ENCODE measurements around the gene TLCD3A. TPM values are rescaled to one million over a fixed set of nuclear protein-coding genes. Genes with fewer than 3 reads are reported as not detected.

TLCD3A gene
- total and polyA plus RNA-seq, 9 of the 15 experiments (the other 6 are each of a cell fraction or from before 2014, with no cell fraction given) = 1.3 to 13.5 (median 7.3) TPM

DNA sequence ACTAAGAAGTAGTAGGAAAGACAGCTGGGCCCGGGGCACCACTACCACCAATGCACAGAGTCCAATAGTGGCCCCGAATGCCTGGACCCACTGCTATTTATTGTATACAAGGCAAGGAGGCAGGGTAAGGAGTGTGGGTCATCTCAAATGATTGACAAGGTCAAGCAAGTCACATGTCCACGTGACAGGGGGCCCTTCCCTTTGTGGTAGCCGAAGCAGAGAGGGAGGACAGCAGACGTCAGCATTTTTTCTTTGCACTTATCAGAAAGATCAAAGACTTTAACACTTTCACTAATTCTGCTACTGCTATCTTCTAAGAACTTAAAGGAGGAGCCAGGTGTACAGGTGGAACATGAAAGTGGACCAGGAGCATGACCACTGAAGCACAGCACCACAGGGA lies 24.3 kb upstream of the TLCD3A start (continued):
- no peak for TF ChIP-seq TFAM (CRISPR knock-in tag; conservative IDR thresholded peaks at IDR 0.05)
- no peak for TF ChIP-seq NCOA2 (IDR thresholded peaks at IDR 0.05; ENCODE audit: partially characterized antibody in 2 of 2)
- no peak for TF ChIP-seq KDM4B (IDR thresholded peaks at IDR 0.05; ENCODE audit: borderline replicate concordance in 2 of 2, low read depth in 1 of 2)
- TF ChIP-seq TGIF2 (CRISPR knock-in tag; IDR thresholded peaks at IDR 0.05) = no peak
- no peak for TF ChIP-seq CC2D1A (IDR thresholded peaks at IDR 0.05)
- no peak for TF ChIP-seq BACH1 (tag; IDR thresholded peaks at IDR 0.05)
- TF ChIP-seq, protein P1, sequence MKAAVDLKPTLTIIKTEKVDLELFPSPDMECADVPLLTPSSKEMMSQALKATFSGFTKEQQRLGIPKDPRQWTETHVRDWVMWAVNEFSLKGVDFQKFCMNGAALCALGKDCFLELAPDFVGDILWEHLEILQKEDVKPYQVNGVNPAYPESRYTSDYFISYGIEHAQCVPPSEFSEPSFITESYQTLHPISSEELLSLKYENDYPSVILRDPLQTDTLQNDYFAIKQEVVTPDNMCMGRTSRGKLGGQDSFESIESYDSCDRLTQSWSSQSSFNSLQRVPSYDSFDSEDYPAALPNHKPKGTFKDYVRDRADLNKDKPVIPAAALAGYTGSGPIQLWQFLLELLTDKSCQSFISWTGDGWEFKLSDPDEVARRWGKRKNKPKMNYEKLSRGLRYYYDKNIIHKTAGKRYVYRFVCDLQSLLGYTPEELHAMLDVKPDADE (conservative IDR thresholded peaks at IDR 0.05; ENCODE audit: control insufficient read depth, low read depth, low read length) = no peak

DNA sequence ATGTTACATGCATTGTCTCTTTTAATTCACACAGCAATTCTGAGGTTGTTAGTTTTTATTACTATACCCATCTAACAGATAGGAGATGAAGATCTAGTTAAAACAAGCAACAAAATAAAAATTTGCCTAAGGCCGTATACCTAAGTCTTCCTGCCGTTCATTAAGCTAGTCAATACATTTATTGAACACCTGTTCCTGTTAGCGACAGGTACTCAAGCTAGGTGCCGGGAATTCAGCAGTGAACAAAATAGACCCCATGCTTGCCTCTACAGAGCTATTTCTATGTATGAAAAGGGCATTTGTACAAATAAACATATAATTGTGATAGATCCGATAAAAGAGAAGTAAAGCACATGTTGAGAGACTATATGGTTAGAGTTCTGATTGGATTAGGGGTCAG lies 14.3 kb upstream of the TLCD3A start:
- WGBS (ENCODE audit: insufficient coverage, low coverage, missing lambda C conversion rate) = 93% methylated on average over 5 of the region's 5 CpGs
- no TSS peak for BruUV-seq (replicated peaks)
- no peaks in the 10 kb centered on the region for H3K36me3 ChIP-seq (ENCODE audit: control insufficient read depth, insufficient read depth, low read length)
- H4K20me1 ChIP-seq (replicated peaks; ENCODE audit: control insufficient read depth, insufficient read depth, low read length) = no peaks in the 10 kb centered on the region
- no peak for DNase-seq (ENCODE audit: extremely low read depth in 1 of 4, low spot score in 3 of 4)
- H3K4me2 ChIP-seq (ENCODE audit: insufficient read depth, low read length) = no peak overlapping the region
- H3K27me3 ChIP-seq (ENCODE audit: control insufficient read depth in 2 of 2, insufficient read depth in 2 of 2, low read length in 2 of 2) = no peaks in the 10 kb centered on the region
- H3K9me1 ChIP-seq (ENCODE audit: control insufficient read depth, insufficient read depth, low read length) = no peaks in the 10 kb centered on the region
- peaks cover 17% of the 10 kb centered on the region for H3K79me2 ChIP-seq (ENCODE audit: control insufficient read depth, insufficient read depth, low read length)
- no peaks in the 10 kb centered on the region for H3K9me3 ChIP-seq (replicated peaks; ENCODE audit: control insufficient read depth, insufficient read depth, low read depth, low read length)
- no peak overlapping the region for H3K27ac ChIP-seq (ENCODE audit: extremely low read depth, low read depth, low read length)
- FAIRE-seq = no peak
- no peak overlapping the region for H3K4me3 ChIP-seq
- CTCF ChIA-PET (ENCODE audit: low intra/inter-chr PET ratio) = no interaction called here
- in situ Hi-C loops (cut with MboI) (no loop called here), intact Hi-C loops (cut with micrococcal nuclease) (no loop called here)
- H2AFZ ChIP-seq (ENCODE audit: low read depth, low read length) = no peak overlapping the region
- POLR2A ChIA-PET = interaction anchor here (0.6 to 1.3 kb wide), 3 partner anchors 15 to 28 kb away, joined by 3 to 4 read pairs (median 3); no protein-coding TSS in a partner anchor
- peaks cover 0 to 9% of the 10 kb centered on the region in 2 experiments; a peak in 3 of 5 replicates for H3K4me1 ChIP-seq (replicated peaks in 1 of 2; ENCODE audit: control insufficient read depth in 2 of 2, insufficient read depth in 2 of 2, low read length in 2 of 2)
- H3K9ac ChIP-seq (ENCODE audit: insufficient read depth in 1 of 2, low read depth in 2 of 2, low read length in 2 of 2) = no peak overlapping the region
- no peak for ATAC-seq
- TF ChIP-seq NR2C1 (IDR thresholded peaks at IDR 0.05) (no peak), NR2C1 (tag; IDR thresholded peaks at IDR 0.05) (no peak), HCFC1 (IDR thresholded peaks at IDR 0.05; ENCODE audit: low read depth, low read length) (no peak), CCAR2 (IDR thresholded peaks at IDR 0.05; ENCODE audit: low read depth, low read length) (no peak), ZC3H11A (IDR thresholded peaks at IDR 0.05; ENCODE audit: low read depth, low read length) (no peak), SMARCA5 (IDR thresholded peaks at IDR 0.05) (no peak), SMARCB1 (IDR thresholded peaks at IDR 0.05; ENCODE audit: insufficient read length, low read depth) (no peak), ZNF444 (CRISPR knock-in tag; IDR thresholded peaks at IDR 0.05) (no peak)
- TF ChIP-seq, protein P2, sequence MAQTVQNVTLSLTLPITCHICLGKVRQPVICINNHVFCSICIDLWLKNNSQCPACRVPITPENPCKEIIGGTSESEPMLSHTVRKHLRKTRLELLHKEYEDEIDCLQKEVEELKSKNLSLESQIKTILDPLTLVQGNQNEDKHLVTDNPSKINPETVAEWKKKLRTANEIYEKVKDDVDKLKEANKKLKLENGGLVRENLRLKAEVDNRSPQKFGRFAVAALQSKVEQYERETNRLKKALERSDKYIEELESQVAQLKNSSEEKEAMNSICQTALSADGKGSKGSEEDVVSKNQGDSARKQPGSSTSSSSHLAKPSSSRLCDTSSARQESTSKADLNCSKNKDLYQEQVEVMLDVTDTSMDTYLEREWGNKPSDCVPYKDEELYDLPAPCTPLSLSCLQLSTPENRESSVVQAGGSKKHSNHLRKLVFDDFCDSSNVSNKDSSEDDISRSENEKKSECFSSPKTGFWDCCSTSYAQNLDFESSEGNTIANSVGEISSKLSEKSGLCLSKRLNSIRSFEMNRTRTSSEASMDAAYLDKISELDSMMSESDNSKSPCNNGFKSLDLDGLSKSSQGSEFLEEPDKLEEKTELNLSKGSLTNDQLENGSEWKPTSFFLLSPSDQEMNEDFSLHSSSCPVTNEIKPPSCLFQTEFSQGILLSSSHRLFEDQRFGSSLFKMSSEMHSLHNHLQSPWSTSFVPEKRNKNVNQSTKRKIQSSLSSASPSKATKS (CRISPR knock-in tag; IDR thresholded peaks at IDR 0.05) = no peak
- TF ChIP-seq, protein P3, sequence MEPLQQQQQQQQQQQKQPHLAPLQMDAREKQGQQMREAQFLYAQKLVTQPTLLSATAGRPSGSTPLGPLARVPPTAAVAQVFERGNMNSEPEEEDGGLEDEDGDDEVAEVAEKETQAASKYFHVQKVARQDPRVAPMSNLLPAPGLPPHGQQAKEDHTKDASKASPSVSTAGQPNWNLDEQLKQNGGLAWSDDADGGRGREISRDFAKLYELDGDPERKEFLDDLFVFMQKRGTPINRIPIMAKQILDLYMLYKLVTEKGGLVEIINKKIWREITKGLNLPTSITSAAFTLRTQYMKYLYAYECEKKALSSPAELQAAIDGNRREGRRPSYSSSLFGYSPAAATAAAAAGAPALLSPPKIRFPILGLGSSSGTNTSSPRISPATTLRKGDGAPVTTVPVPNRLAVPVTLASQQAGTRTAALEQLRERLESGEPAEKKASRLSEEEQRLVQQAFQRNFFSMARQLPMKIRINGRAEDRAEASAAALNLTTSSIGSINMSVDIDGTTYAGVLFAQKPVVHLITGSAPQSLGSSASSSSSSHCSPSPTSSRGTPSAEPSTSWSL (CRISPR knock-in tag; IDR thresholded peaks at IDR 0.05; ENCODE audit: borderline replicate concordance) = no peak

Data from K562 (cell line).